Endothelial cell of umbilical vein (primary cell): ENCODE results near the gene AHRR.

ENCODE experiments used
- EZH2 ChIP-seq: IDR thresholded peaks from 2 replicates; pipeline ENCODE4 v1.6.1; 2012; ENCODE audit warnings: borderline replicate concordance, low read depth, mild to moderate bottlenecking, moderate library complexity, low read length, inconsistent platforms; ENCODE audit not compliant: severe bottlenecking
- FOS ChIP-seq: IDR thresholded peaks from 2 replicates; pipeline ENCODE4 v1.6.1; 2011; ENCODE audit warnings: mild to moderate bottlenecking, low read length, moderate library complexity, borderline replicate concordance; ENCODE audit not compliant: insufficient read depth
- MYC ChIP-seq: IDR thresholded peaks from one replicate; pipeline ENCODE4 v1.6.1; 2011; ENCODE audit warnings: mild to moderate bottlenecking, low read depth, low read length
- POLR2A ChIP-seq: IDR thresholded peaks from 2 replicates; pipeline ENCODE4 v1.6.1; 2012; ENCODE audit warnings: low read depth, mild to moderate bottlenecking, control low read depth, low read length
- POLR2AphosphoS5 ChIP-seq: IDR thresholded peaks from 2 replicates; pipeline ENCODE4 v1.6.1; 2012; ENCODE audit warnings: low read depth, mild to moderate bottlenecking, control low read depth, low read length, moderate library complexity; ENCODE audit not compliant: insufficient read depth
- TF ChIP-seq, protein P1 (sequence below), 2 donors: IDR thresholded peaks; 1 replicate in 1 of 2; 2 replicates in 1 of 2; pipeline ENCODE4 v1.5.1; 2011; ENCODE audit warnings: low read length in 2 of 2, mild to moderate bottlenecking in 2 of 2, moderate library complexity in 2 of 2, control low read depth in 1 of 2, inconsistent platforms in 1 of 2, low read depth in 1 of 2; ENCODE audit not compliant: insufficient read depth in 1 of 2; ENCODE audit errors: extremely low read depth in 1 of 2

DNA sequence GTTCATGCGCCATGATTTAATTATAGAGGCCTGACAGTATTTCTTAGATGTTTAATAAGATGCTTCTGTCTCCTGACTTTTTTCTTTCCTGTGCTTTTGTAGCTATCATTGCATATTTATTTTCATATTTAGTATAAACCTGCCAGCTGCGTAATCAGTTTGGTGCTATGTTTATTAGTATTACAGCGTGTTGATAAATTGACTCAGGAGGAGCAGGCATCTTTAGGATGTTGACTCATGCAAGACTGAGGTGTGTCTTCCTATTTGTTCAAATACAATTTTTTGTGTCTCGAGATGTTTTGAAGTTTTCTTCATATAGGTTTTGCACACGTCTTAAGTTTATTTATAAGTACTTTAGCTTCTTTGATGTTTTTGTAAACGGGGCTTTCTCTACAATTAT is 85.5 kb downstream of the AHRR start:
- TF ChIP-seq POLR2A (no peak), POLR2AphosphoS5 (no peak), EZH2 (no peak), MYC (no peak), FOS (peak; percentile 68)
- TF ChIP-seq, protein P1, sequence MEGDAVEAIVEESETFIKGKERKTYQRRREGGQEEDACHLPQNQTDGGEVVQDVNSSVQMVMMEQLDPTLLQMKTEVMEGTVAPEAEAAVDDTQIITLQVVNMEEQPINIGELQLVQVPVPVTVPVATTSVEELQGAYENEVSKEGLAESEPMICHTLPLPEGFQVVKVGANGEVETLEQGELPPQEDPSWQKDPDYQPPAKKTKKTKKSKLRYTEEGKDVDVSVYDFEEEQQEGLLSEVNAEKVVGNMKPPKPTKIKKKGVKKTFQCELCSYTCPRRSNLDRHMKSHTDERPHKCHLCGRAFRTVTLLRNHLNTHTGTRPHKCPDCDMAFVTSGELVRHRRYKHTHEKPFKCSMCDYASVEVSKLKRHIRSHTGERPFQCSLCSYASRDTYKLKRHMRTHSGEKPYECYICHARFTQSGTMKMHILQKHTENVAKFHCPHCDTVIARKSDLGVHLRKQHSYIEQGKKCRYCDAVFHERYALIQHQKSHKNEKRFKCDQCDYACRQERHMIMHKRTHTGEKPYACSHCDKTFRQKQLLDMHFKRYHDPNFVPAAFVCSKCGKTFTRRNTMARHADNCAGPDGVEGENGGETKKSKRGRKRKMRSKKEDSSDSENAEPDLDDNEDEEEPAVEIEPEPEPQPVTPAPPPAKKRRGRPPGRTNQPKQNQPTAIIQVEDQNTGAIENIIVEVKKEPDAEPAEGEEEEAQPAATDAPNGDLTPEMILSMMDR (IDR thresholded peaks at IDR 0.05; ENCODE audit: extremely low read depth in 1 of 2, insufficient read depth in 1 of 2, low read depth in 1 of 2, low read length in 2 of 2) = no peak
